ENCODE results near the gene SPAG6. TPM values are rescaled to one million over a fixed set of nuclear protein-coding genes. Genes with fewer than 3 reads are reported as not detected.

SPAG6 gene
- total and polyA plus RNA-seq, 4 donors, result 0.23 TPM; not detected in 3

GRCh38 chr10:22460531-22461403 lies 115.5 kb downstream of the SPAG6 start:
- no peaks in the 10 kb centered on the region for H3K4me1 ChIP-seq (ENCODE audit: control insufficient read depth in 4 of 4, insufficient read depth in 4 of 4, low read length in 3 of 4)
- WGBS, result 92% methylated on average over 6 of the region's 6 CpGs
- TF ChIP-seq ZBTB33 (IDR thresholded peaks at IDR 0.05) (no peak), MAX (IDR thresholded peaks at IDR 0.05) (no peak)
- no peaks in the 10 kb centered on the region for H3K36me3 ChIP-seq (ENCODE audit: control insufficient read depth in 4 of 4, insufficient read depth in 3 of 4, low read depth in 1 of 4, low read length in 3 of 4)
- peaks cover 0 to 5% (median 2%) of the 10 kb centered on the region in 4 donors for H3K27me3 ChIP-seq (ENCODE audit: control insufficient read depth in 4 of 4, insufficient read depth in 4 of 4, low read length in 3 of 4)
- H3K27ac ChIP-seq (ENCODE audit: low read depth in 1 of 2, low read length in 2 of 2), result no peak overlapping the region
- H3K9me3 ChIP-seq (ENCODE audit: control insufficient read depth in 4 of 4, low read length in 3 of 4), result no peaks in the 10 kb centered on the region
- no peak overlapping the region for H3K4me3 ChIP-seq (ENCODE audit: low read depth in 1 of 3, low read length in 3 of 3)
- DNase-seq (ENCODE audit: low spot score), result peak; percentile 1
- H3K9ac ChIP-seq (ENCODE audit: low read depth in 1 of 2, low read length in 2 of 2), result no peak overlapping the region

- H3K27me3 ChIP-seq (ENCODE audit: control insufficient read depth in 4 of 4, insufficient read depth in 4 of 4, low read length in 3 of 4), result peaks cover 0 to 5% (median 2%) of the 10 kb centered on the region in 4 donors
- peaks cover 0 to 6% (median 4%) of the 10 kb centered on the region in 4 donors for H3K4me1 ChIP-seq (ENCODE audit: control insufficient read depth in 4 of 4, insufficient read depth in 4 of 4, low read length in 3 of 4)
- WGBS, result 84% methylated on average over 2 of the region's 2 CpGs
- no peak overlapping the region for H3K9ac ChIP-seq (ENCODE audit: low read depth in 1 of 2, low read length in 2 of 2)
- H3K4me3 ChIP-seq (ENCODE audit: low read depth in 1 of 3, low read length in 3 of 3), result no peak overlapping the region
- DNase-seq (ENCODE audit: low spot score), result no peak
- H3K36me3 ChIP-seq (ENCODE audit: control insufficient read depth in 4 of 4, insufficient read depth in 3 of 4, low read depth in 1 of 4, low read length in 3 of 4), result no peaks in the 10 kb centered on the region
- H3K27ac ChIP-seq (ENCODE audit: low read depth in 1 of 2, low read length in 2 of 2), result no peak overlapping the region
- no peaks in the 10 kb centered on the region for H3K9me3 ChIP-seq (ENCODE audit: control insufficient read depth in 4 of 4, low read length in 3 of 4)
- TF ChIP-seq HNF4G (IDR thresholded peaks at IDR 0.05), result no peak
Measured at GRCh38 chr10:22461891-22462290, 116.6 kb downstream of the SPAG6 start.

- Histone ChIP-seq H3K4me1 (ENCODE audit: control insufficient read depth in 4 of 4, insufficient read depth in 4 of 4, low read length in 3 of 4) (peaks cover 0 to 14% (median 11%) of the 10 kb centered on the region in 4 donors), H3K9ac (ENCODE audit: low read depth in 1 of 2, low read length in 2 of 2) (no peak overlapping the region), H3K4me3 (ENCODE audit: low read depth in 1 of 3, low read length in 3 of 3) (no peak overlapping the region), H3K27ac (ENCODE audit: low read depth in 1 of 2, low read length in 2 of 2) (no peak overlapping the region), H3K36me3 (ENCODE audit: control insufficient read depth in 4 of 4, insufficient read depth in 3 of 4, low read depth in 1 of 4, low read length in 3 of 4) (no peaks in the 10 kb centered on the region), H3K27me3 (ENCODE audit: control insufficient read depth in 4 of 4, insufficient read depth in 4 of 4, low read length in 3 of 4) (peaks cover 0 to 5% (median 2%) of the 10 kb centered on the region in 4 donors), H3K9me3 (ENCODE audit: control insufficient read depth in 4 of 4, low read length in 3 of 4) (no peaks in the 10 kb centered on the region)
- WGBS, result 85% methylated on average over 4 of the region's 4 CpGs
- TF ChIP-seq FOXA1 (IDR thresholded peaks at IDR 0.05) (no peak), HNF4A (conservative IDR thresholded peaks at IDR 0.05) (no peak), REST (IDR thresholded peaks at IDR 0.05) (no peak), CTCF (IDR thresholded peaks at IDR 0.05; ENCODE audit: low read depth, low read length, missing input control) (no peak), HNF4G (IDR thresholded peaks at IDR 0.05) (no peak), YY1 (IDR thresholded peaks at IDR 0.05) (no peak), MAX (IDR thresholded peaks at IDR 0.05) (no peak), SP1 (IDR thresholded peaks at IDR 0.05) (no peak), RAD21 (IDR thresholded peaks at IDR 0.05) (no peak), TAF1 (conservative IDR thresholded peaks at IDR 0.05) (no peak), FOXA2 (IDR thresholded peaks at IDR 0.05) (no peak)
- no peak for DNase-seq (ENCODE audit: low spot score)
Measured at GRCh38 chr10:22463255-22463654, 118.0 kb downstream of the SPAG6 start.

Data from liver (tissue), 9 donors.